HG02759 (cell line): Measurements from ENCODE around the gene TMEM79.

ENCODE experiments used
- ATAC-seq: cut with Tn5 transposase; IDR thresholded peaks from one replicate; pipeline ENCODE4 v1.9.1; 2021; ENCODE audit warnings: mild to moderate bottlenecking, moderate library complexity; ENCODE audit not compliant: unreplicated experiment

The TMEM79 gene

DNA sequence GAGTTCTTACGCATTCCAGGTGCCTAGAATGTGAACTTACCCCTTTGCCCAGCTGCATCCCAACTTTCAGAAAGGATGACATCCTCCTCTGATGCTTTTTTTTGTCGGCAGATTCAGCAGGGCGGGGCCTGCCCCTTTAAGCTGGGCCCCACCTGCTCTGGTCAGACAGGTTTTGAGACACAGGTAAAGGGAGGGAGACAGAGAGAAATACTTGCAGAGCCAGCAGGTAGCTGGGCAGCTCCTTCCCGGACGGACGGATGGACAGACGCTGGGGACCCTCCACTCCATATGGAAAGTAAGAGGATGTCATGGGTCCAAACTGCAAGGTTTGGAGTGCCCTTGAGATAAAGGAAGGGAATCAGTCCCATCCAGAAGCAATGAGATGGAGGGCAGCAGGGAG lies at the start of gene TMEM79:
Gene TMEM79, plus strand, starts transcription at position 214 of the 400 bp plus-strand sequence. CDS start 902 bp downstream, outside the sequence.
- ATAC-seq, result no peak

- no peak for ATAC-seq
These were observed 48.0 kb upstream of the TMEM79 start for GRCh38 chr1:156236164-156236563.

GRCh38 chr1:156238248-156238647 lies 45.9 kb upstream of the TMEM79 start:
- ATAC-seq, result no peak

DNA sequence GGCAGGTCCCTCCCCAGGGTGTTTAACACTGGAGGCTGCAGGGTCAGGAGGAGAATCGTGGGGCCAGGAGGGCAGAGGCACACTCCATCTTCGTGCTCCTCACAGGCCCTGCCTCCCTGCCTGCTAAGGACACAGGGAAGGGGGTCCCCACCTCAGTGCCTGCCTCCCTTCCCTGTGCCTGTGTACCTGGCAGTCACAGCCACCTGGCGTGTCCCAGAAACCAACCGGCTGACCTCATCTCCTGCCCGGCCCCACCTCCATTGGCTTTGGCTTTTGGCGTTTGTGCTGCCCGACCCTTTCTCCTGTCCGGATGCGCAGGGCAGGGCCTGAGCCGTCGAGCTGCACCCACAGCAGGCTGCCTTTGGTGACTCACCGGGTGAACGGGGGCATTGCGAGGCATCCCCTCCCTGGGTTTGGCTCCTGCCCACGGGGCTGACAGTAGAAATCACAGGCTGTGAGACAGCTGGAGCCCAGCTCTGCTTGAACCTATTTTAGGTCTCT lies 42.8 kb upstream of the TMEM79 start:
- ATAC-seq, result no peak

DNA sequence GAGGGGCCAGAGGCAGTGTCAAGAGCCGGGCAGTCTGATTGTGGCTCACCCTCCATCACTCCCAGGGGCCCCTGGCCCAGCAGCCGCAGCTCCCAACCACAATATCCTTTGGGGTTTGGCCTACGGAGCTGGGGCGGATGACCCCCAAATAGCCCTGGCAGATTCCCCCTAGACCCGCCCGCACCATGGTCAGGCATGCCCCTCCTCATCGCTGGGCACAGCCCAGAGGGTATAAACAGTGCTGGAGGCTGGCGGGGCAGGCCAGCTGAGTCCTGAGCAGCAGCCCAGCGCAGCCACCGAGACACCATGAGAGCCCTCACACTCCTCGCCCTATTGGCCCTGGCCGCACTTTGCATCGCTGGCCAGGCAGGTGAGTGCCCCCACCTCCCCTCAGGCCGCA lies 42.2 kb upstream of the TMEM79 start, which contains the start of gene BGLAP:
Gene BGLAP, plus strand, starts transcription at position 259 of the 400 bp plus-strand sequence. Its CDS starts 48 bp downstream, at position 307.
- no peak for ATAC-seq

DNA sequence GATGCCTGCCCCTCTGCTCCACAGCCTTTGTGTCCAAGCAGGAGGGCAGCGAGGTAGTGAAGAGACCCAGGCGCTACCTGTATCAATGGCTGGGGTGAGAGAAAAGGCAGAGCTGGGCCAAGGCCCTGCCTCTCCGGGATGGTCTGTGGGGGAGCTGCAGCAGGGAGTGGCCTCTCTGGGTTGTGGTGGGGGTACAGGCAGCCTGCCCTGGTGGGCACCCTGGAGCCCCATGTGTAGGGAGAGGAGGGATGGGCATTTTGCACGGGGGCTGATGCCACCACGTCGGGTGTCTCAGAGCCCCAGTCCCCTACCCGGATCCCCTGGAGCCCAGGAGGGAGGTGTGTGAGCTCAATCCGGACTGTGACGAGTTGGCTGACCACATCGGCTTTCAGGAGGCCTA lies 41.4 kb upstream of the TMEM79 start:
- ATAC-seq, result no peak

DNA sequence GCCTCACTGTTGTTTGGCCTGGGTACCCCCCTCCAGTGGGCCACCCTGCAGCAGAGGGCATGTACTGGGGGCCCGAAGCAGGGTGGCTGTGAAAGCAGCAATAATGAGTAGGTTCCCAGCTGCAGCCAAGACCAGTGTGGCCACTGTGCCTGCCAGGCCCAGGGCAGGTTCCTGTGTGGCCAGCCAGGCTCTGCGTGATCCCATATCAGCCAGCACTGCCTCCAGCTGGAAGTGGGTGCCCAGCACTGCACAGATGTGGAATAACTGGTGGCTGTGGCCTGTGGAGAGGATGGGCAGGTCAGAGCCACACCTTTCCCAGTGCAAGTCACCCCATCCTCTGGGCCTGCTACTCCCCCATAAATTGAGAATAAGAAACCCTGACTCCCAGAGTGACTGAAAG lies 40.0 kb upstream of the TMEM79 start:
- ATAC-seq, result no peak

GRCh38 chr1:156244712-156245111 lies 39.4 kb upstream of the TMEM79 start:
- ATAC-seq, result no peak

DNA sequence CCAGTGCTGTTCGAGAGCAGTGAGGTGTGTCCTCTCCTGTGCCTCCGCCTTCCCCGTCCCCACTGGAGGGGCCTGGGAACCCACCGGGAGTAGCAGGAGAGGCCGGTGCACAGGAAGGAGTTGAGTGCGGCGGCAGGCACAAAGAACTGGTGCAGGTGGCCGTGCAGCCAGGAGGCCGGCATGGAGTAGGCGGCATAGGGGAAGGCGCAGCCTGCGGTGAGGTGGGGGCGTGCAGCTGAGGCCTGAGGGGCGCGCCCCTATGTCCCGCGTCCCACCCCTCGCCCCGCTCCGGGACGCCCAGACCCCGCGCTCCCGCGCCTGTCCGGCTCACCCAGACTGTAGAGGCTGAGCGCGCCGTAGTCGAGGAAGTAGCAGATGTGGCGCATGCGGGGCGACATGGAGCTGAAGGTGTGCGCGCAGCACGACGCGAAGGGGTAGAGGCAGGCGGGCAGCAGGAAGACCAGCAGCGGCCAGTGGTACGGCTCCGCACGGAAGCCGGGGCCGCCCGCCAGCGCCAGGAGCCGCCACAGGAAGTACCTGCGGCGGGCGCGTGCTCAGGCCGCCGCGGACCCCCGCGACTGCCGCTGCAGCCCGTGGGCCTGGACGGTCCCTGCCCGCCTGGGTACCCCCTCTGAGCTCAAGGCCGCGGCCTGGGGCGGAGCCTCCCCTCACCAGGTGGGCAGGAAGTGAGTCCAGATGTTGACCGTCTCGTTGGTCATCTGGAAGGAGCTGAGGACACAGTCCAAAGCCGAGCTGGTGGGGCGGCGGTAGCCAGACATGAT lies 38.5 kb upstream of the TMEM79 start:
- no peak for ATAC-seq

DNA sequence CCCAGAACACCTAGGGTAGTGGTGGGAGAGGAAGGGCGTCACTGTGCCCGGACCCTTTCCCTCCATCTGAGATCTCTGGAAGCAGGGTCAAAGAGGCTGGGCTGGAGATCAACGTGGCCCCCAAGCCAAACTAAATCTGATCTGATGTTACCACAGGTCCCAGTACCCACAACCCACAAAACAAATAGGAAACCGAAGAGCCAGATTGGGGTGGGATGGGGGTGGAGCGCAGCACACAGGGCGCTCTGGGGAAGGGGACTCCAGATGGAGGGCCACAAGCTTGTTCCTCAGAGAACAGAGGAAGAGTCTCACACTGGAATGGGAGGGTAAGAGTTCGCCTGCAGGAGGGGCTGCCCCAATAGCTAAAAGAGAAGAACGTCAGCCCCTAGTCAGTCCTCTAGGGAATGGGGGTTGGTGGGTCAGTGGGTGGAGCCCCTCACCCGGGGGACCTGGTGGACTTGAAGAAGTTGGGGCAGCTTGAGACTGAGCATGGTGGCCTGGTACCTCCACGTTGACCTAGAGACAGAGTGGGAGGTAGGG lies 37.8 kb upstream of the TMEM79 start:
- no peak for ATAC-seq

DNA sequence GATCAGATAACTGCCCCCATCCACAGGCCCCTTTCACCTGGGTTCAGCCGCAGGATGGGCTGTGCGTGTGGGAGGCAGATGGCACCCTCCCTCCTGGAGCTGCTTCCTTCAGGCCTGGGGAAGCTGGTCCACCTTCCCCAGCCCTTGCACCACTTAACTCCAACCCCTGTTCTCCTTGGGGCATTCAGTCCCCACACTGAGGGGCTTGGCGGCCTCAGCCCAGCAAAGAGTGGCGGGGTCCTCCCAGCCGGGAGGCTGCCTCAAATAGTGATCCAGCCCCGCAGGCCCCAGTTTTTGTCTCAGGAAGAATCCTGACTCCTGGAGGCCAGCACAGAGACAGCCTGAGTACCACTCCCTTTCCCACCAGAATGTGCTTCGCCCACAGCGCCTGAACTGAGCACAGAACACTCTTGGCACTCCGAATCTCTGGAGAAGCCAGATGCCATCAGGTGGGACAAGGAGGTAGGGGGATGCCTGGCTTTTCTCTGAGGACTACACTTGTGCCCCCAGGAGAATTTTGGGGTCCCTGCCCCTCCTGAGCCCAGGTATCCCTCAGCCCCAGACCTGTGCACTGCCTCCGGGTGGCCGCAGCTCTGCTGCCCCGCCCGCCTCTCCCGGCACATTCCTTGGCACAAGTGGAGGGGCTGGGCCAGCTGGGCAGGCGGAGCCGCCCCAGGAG lies 37.2 kb upstream of the TMEM79 start:
- ATAC-seq, result no peak

DNA sequence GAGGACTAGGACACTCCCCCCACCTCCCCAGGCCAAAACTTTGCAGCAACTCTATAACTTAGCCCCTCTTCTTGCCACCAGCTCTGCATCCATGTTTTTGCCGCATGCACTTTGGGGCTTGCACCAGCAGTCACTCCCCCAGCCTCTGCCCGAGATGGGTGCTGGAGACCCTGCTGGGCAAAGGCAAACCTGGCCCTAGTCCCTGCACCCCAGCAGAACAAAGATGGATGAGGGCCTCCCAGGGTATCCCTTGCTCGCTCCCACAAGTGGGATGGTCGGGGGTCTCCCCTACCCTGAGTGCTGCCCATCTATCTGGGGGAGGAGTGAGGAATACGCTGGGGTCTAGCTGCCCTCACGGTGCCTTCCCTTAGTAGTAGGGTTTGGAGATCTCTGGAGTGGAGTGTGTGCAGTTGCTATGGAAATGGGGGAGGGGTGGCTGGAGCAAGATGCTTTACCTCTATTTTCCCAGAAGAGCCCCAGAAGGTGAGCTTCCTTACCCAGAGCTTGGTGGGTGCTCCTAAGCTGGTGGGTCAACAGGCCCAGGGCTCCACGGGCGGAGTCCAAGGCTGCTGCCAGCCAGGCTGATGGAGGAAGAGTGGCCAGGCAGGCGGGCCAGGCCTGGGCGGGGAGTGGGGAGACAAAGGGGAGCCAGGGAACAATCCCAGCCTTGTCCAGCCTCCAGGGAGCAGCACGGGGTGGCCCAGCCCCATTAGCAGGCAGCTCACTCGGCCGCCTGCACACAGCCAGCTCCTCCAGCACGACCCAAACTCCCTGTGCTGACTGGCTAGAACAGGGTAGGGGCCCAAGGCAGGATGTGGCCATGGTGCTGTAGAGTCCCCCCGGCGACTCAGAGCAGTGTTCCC lies 36.4 kb upstream of the TMEM79 start, which contains the start of gene PAQR6:
Gene PAQR6, minus strand, starts transcription at position 597 of the 863 bp plus-strand sequence. CDS start 1,325 bp downstream, outside the sequence.
- ATAC-seq, result no peak

DNA sequence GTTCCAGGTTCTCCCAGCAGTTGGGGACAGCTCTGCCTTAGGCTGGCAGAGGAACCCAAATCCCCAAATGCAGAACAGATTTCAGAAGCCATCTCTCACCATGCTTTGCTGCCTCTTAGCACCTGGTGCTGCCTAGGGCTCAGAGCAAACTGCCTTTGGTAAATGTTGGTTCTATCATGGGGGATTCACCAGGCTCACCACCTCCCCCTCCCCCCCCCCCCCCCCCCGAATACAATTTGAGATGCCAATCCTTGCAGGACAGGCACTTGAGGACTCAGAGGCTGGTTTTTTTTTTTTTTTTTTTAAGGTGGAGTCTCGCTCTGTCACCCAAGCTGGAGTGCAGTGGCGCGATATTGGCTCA lies 35.8 kb upstream of the TMEM79 start:
- ATAC-seq, result no peak

- ATAC-seq, result no peak
These were observed 34.5 kb upstream of the TMEM79 start for GRCh38 chr1:156249593-156249992.

DNA sequence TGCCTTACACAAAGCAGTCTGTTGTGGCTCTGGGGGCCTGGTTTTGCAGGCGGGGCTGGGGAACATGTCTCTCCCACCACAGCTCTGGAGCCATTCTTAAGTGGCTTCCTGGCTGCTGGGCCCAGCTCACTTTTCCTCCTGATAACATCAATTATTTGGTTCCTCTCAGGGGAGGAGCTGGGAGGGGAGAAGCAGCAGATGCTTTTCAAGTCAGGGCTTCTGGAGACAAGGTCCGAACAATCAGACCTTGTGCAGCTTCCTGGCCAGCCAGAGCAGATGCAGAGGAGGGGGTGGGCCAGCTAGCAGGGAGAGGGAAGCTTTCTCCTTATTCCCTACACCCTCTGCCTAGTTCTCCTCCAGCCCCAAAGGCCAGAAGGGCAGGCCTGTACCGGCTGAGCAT lies 32.6 kb upstream of the TMEM79 start:
- no peak for ATAC-seq

DNA sequence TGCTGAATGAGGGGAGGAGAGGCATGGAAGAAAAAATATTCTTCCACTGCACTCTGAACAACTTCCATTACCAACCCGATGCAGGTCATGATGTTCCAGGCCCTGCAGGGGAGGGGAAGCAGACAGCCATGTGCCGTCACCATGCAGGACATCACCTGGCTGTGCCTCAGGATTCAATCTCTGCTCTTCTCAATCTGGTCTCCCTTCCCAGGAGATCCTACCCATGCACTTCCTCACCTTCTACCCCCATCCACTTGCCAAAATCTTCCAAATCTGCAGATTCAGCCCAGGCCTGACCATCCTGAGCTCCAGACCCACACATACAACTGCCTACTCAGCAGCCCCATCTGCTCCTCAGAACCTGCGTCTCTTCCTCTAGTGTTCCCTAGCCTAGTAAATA lies 30.5 kb upstream of the TMEM79 start:
- ATAC-seq, result no peak

GRCh38 chr1:156257711-156258110 lies 26.4 kb upstream of the TMEM79 start:
- no peak for ATAC-seq

DNA sequence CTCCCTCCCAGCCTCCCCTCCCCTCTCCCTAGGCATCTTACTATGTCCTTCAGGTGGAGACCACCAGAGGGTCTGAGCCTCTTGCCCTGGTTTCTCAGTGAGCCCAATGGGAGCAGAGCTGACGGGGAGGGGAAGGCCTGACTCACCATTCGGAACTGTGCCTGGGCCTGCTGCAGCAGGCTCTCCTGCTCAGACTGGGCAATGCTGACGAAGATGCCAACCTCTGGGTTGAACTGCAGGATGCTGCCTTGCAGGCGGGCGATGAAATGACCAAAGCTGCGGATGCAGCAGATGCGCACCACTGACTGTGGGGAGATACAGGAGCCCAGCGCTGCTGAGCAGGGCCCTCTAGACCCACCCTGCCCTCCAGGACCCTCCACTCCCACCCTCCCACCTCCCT lies 25.3 kb upstream of the TMEM79 start:
- ATAC-seq, result no peak

GRCh38 chr1:156259805-156260204 lies 24.3 kb upstream of the TMEM79 start:
- ATAC-seq, result no peak

- ATAC-seq, result no peak
These were observed 23.2 kb upstream of the TMEM79 start for GRCh38 chr1:156260896-156261295.
